Dedifferentiated amniotic fluid mesenchymal stem cell (primary cell): ENCODE measurements around the gene MOSMO.
A peak's percentile ranks its signal among the peaks of the same experiment; 100 is the strongest.
"Not testable (repeated sequence)": the region's sequence is repeated elsewhere in the genome, so short reads cannot be mapped to it uniquely, and the experiment has no call there.

Experiments used
- DNase-seq: peaks from one replicate; pipeline ENCODE4 v3.0.0-alpha.2; 2016; ENCODE audit errors: extremely low spot score

Gene MOSMO

DNA sequence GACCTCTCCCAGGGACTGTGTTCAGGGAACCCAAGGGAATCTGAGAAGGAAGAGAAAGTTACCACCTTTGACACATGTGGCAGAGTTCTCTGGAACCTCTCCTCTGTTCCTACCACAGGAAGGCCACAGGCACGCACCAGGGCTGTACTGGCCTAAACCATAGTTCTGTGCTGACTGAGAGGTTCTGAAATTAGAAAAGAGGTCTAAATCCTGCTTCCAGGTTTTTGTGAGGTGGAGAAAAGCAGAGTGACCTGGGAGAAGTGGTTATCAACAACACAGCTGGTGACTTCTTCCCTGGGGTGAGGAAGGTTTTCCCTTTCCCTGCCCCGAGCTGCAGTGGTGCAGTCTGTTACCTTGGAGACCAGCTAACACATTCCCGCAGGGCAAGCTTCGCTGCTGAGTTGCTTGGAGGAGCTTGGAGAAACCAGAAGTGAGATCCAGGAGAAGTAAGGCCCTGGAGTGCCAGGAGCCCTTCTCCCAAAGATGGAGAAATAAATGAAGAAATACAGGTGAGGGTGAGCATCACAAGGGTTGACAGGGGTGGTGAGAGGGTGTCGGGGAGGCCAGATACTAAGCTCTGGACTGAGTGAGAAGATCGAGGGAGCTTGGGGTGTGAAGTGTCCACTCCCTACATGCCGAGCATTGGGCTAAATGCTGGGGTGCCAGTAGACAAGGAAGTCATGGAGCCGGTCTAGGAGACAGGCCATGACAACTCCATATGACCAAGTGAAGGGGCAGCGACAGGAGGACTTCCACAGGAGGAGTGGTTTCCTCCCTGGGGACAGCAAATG, 84.4 kb downstream of the MOSMO start, which contains the start of gene VWA3A:
TSS of gene VWA3A (plus strand) at position 399 of the 791 bp plus-strand sequence. CDS start at position 496, 97 bp downstream.
- peak; percentile 38 for DNase-seq

DNA sequence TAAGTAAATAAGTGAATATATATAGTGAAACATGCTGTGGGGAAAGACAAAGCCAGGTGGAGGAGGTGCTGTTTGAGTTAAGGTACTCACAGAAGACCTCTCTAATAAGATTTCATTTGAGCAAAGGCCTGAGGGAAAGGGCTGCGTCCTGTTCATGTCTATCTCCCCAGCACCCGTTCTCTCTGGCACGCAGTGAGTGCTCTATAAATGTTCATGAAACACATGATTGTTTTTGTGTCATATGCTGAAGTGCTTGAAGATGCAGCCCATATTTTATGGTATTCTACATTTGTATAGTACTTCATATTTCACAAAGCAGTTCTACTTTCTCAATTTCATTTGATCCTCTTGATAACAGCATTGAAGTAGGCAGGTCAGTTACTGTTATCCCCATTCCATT, 85.4 kb downstream of the MOSMO start:
- no peak for DNase-seq

DNA sequence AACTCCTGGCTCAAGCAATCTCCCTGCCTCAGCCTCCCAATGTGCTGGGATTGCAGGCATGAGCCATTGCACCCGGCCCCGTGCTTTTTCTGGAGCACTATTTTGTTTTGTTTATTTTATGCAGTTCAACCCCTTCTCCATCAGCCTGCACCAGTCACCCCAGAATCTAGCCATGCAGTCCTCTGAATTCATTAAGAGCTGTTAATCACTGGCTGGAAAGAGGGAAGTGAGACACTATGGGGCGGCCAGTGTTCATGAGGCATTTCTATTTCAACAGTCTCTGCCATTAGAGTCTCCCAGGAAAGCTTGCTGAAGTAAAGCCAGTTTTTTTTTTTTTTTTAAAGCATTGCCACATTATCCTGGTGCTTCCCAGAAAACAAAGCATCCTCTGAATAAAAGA, 86.1 kb downstream of the MOSMO start:
- DNase-seq: no peak

DNA sequence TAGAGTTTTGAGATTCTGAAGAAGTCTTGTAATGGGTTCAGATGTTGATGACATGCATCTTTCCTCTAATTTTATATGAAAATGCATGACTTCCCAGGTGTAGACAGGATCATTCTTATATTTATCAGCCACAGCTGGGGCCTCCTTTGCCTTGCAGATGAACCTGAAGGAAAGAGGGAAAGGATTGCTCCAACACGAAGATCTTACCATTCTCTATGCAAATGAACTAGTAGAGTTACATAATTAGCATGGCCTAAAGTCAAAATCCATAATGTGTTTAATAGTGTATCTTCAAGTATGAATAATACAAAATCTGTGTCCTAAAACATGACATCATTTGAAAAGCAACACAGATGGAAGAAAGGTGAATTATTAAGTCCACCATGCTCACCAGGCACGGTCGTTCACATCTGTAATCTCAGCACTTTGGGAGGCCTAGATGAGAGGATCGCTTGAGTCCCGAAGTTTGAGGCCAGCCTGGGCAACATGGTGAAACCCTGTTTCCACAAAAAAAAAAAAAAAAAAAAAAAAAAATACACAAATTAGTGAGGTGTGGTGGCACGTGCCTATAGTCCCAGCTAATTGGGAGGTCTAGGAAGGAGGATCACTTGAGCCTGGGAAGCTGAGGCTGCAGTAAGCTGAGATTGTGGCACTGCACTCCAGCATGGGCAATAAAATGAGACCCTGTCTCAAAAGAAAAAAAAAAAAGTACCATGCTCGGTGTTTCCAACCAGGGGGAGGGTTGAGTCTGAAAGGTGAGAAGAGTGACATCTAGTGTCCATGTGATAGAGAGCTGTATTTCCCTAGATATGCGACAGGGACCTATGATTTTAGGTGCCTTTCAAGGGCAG, 90.7 kb downstream of the MOSMO start:
- DNase-seq: peak; percentile 59

DNA sequence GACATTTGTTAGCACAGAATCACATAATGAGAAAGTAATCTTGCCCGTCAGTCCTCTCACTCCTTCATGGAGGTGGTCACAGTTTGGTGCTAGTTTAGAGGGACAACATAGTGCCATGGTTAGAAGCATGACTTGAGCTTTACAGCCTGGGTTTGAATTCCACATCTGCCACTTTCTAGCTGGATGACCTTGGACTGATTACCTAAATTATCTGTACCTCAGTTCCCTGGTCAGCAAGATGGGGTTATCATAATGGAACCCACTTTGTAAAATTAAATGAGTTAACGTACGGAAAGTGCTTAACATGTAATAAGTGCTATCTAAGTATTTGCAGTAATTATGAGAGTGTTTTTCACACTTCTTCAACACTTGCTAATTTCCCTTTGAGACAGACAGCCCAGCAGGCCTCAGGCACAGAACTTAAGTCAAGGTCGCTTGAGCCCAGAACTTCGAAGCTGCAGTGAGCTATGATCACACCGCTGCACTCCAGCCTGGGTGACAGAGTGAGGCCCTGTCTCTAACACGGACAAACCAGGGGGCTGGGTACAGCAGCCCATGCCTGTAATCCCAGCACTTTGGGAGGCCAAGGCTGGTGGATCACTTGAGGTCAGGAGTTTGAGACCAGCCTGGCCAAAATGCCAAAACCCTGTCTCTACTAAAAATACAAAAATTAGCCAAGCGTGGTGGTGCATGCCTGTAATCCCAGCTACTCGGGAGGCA, 91.5 kb downstream of the MOSMO start:
- no peak for DNase-seq

DNA sequence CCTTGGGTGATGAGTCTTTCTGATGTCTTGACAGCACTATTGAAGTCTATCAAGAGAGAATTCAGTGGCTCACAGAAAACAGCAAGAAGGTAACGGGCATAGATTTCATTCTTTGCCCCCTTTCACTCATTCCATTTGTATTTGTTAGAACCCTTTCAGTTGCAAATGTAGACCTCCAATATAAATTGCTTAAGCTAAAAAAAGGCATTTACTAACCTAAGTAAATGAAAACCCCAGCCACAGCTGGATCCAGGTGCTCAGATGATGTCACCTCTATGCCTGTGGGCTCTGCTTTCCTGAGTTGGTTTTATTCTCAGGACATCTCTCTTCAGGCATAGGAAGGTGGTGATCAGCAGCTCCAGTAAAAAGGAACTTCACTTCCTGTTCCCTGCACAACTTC, 95.5 kb downstream of the MOSMO start:
- no peak for DNase-seq

DNA sequence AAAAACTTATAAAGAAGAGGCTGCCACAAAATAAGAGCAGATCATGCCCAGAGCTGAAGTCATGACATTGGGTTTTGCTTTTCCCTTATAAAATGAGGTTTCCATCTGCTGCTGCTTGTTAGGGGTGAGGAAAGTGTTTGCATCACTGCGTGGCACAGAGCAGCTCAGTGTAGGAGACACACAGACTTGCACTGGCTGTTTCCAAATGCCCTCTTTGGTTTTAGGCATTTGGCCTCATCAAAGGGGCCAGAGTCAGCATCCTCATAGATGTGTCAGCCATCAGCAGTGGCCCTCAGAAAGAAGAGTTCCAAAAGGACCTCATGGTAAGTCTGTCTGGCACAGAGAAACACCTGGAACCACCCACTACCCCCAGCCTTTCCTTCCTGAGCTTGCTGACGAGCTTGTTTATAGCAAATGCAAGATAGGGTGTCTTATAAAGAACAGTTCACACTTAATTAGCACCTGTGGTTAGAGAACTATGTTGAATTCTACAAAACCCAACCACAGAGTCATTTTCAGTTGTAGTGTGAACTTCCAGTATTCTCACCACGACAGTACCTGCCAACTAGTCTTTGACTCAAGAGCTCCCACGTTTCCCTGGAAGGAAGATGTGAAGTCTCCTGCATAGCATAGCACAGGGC, 101.5 kb downstream of the MOSMO start:
- DNase-seq: no peak

DNA sequence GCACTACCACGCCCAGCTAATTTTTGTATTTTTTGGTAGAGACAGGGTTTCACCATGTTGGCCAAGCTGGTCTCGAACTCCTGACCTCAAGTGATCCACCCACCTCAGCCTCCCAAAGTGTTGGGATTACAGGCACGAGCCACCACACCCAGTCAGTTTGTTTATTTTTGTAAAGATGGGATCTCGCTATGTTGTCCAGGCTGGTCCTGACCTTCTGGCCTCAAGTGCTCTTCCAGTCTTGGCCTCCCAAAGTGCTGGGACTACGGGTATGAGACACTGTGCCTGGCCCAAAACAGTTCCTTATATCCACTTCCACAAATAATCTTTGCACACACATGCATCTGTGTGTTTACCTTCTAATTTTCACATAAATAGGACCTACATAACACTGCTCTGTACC, 103.7 kb downstream of the MOSMO start:
- not testable (repeated sequence) for DNase-seq

DNA sequence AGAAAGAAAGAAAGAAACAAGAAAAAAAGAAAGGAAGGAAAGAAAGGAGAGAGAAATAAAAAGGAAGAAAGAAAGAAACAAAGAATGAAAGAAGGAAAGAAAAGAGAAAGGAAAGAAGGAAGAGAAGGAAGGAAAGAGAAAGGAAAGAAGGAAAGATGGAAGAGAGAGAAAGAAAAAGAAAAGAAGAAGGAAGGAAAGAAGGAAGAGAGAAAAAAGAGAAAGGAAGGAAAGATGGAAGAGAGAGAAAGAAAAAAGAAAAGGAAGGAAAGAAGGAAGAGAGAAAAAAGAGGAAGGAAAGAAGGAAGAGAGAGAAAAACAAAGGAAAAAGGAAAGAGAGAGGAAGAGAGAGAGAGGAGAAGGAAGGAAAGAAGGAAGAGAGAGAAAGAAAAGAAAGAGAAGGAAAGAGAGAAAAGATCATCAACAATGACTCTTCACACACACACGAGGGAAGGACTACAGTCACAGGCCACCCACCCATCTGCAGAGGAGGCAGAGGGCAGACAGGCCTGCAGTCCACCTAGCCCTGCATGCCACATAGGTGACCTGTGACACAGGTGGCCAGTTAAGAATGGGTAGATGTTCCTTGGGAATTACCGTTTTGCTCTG, 108.3 kb downstream of the MOSMO start:
- no peak for DNase-seq

DNA sequence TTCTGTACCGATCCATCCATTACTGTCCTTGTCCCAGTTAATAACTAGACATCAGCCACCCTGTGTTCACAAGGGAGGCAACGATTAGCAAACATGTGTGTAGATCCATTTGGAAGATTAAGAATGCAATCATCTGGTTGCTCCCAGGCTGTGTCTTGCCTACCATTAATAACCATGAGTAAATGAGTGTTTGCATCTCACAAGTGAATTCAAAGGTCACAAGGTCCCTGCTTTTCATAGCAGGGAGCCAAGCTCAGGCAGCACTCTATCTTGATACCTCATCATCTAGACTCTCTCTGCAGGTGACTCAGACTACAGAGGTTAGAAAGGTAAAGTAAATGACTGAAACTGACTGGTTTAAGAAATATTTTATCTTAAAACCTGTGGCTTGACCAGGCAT, 109.7 kb downstream of the MOSMO start:
- DNase-seq: no peak

DNA sequence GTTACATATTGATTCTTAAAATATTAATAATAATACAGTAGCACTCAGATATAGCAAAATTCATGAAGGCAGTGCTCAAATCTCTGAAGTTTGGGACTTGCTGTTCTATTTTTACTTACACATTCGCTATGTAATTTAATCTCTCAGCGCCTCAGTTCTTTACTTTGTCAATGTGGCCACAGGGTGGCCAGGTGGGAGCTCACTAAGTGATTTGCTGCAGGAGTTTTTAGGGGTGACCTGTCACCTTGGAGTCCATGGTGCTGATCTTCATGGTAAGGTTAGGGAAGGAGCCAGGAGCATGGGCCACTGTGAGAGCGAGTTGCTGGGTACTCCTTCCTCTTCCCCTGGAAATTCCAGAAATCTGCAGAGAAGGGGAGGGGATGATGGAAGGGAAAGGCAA, 112.5 kb downstream of the MOSMO start:
- no peak for DNase-seq

DNA sequence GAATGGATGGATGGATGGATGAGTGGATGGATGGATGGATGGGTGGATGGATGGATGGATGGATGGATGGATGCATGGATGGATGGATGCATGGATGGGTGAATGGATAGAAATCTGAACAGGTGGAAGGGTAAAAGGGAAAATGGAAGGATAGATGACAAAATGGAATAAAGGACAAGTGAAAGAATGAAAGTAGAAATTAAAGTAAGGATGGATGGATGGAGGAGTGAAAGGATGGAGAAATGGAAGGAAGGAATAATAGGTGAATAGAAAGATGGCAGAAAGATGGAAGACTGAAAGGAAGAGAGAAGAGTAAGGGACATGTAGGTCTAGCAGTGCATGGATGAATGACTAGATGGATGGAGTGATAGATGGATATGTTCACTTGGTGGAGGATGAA, 114.3 kb downstream of the MOSMO start:
- no peak for DNase-seq

DNA sequence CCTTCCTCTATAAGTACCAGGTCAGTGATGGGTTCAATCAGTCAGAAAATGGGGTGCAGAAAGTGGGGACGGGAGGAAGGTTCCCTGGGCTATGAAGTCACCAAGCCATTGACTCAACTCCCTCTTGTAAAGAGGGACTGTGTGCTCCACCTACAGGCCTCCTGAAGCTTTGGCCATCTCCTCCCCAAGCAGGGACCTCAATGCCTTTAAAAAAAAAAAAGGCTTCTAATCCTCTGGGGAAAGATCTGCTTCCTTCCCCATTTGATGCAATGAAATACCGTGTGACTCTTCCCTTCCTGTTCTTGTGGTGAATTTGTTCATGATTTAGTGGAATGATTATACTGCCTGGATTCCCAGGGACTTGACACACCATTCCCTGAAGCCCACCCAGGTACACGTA, 115.2 kb downstream of the MOSMO start:
- DNase-seq: no peak

DNA sequence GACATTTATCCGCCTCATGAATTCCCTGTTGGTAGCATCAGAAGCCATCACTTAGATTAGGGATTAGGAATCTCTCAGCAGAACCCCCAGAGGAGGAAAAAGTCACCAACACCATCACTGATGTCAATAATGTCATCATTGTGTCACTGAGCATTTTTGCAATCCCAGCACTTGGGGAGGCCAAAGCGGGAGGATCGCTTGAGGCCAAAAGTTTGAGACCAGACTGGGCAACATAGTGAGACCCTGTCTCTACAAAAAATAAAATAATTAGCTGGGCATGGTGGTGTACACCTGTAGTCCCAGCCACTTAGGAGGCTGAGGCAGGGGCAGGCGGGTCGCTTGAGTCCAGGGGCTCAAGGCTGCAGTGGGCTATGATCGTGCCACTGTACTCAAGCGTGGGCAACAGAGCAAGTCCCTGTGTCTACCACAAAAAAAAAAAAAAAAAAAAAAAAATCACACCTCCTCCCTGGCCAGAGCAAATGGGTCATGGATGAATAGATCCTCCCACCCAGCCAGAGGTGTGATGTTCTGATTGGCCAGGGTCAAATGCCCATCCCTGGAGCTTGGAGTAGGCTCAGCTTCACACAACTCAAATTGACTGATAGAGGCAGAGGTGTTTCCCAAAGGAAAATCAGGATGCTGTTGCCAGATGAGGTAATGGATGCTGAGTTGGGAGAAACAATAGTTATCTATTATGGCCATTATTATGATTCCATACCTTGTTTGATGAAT, 116.0 kb downstream of the MOSMO start:
- DNase-seq: no peak

DNA sequence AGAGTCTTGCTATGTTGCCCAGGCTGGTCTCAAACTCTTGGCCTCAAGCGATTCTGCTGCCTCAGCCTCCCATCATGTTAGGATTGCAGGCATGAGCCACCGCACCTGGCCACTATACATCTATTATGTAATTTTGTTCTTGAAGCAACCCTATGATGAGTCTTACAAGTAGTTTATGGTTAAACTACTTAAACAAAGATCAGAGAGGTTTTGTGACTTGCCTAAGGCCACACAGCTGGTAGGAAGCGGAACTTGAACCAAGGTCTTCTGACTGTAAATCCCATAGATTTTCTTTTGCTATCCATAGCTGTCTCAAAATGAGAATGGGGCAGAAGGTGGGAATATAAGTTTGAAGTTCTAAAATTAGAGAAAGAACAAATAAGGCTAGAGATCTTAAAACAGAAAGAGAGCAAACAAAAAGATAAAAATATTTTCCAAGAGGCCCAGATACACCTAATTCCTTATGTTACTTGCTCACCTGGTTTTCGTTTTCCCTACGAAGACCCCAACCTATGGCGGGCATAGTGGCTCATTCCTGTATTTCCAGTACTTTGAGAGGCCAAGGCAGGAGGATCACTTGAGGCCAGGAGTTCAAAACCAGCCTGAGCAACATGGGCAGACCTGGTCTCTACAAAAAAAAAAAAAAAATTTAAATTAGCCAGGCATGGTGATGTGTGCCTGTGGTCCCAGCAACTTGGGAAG, 116.8 kb downstream of the MOSMO start:
- DNase-seq: no peak

DNA sequence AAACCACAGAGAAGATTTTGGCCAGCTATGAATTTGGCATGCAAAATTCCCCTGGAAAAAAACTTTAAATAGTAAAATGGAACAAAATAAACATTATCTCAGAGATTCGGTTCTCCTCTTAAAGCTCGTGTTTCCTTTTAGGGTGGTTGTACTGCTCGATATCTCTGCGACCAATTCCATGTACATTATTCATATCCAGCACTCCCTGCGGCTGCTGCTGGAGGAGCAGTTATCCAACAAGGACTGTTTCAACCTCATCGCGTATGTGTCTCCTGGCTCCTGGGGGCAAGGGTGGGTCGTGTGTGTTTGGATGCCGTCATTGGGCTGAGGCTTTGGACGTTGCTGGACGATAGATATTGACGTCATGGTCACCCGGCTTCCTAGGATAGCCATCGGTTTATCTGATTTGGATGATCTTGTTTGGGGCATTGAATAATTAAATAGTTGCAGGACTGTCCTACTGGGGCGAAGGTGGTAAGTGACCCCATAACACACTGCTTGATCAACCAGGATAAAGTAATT, 118.2 kb downstream of the MOSMO start:
- DNase-seq: no peak

DNA sequence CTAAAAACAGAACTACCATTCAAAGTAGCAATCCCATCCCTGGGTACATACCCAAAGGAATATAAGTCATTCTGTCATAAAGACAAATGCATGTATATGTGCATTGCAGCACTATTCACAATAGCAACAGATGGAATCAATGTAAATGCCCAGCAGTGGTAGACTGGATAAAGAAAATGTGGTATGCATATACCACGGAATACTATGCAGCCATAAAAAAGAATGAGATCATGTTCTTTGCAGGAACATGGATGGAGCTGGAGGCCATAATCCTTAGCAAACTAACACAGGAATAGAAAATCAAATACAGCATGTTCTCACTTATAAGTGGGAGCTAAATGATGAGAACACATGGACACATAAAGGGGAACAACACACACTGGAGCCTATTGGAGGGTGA, 120.6 kb downstream of the MOSMO start:
- not testable (repeated sequence) for DNase-seq

DNA sequence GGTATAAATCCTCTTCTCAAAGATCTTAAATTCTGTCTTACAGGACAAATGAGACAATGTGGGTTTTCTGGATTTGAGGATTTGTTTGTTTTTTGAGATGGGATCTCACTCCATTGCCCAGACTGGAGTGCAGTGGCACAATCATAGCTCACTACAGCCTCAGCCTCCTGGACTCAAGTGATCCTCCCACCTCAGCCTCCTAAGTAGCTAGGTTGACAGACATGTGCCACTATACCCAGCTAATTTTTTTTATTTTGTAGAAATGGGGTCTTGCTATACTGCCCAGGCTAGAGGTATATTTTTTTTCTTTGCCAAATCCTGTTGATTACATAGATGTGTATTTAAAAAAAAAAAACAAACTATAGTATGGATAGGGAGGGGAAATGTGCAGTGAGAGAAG, 122.6 kb downstream of the MOSMO start:
- DNase-seq: no peak

DNA sequence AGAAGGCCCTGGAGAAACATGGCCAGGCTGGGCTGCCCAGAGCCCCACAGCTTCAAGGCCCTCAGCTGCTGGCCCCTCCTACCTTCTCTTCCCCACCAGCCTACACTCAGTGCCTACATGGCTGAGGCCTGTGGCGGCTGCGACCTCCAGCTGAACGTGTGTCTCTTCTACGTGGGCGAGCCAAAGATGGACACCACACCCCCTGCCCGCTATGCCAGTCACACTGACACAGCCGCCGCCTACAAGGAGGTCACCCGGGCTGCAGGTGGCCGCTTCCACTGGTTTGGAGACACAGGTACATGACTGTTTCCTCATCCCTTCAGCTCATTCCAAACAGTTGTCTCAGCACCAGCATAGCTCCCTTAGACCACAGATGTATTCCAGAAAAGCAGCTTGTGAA, 124.9 kb downstream of the MOSMO start:
- no peak for DNase-seq
